Esophagus muscularis mucosa (tissue), 4 donors: ENCODE measurements around the gene RELB. TPM values are rescaled to one million over a fixed set of nuclear protein-coding genes. Genes with fewer than 3 reads are reported as not detected.
A peak's percentile ranks its signal among the peaks of the same experiment; 100 is the strongest.

Experiments used
- DNase-seq: peaks from one replicate; pipeline ENCODE4 v3.0.0-alpha.2; 2017; ENCODE audit errors: extremely low spot score
- H3K27ac ChIP-seq, 4 donors: fragments of 200-600 bp; sonication (generic); replicated peaks in 1 of 4; 1 replicate in 3 of 4; 2 replicates in 1 of 4; pipeline ENCODE4 v1.5.1; 2016 to 2019; ENCODE audit warnings: mild to moderate bottlenecking in 1 of 4
- H3K27me3 ChIP-seq, 4 donors: fragments of 200-600 bp; sonication (generic); one replicate each; pipeline versions ENCODE4 v1.5.1 to v1.6.0; 2016 to 2019
- H3K36me3 ChIP-seq, 4 donors: fragments of 200-600 bp; sonication (generic); one replicate each; pipeline ENCODE4 v1.5.1; 2016 to 2019
- H3K4me1 ChIP-seq, 4 donors: fragments of 200-600 bp; sonication (generic); one replicate each; pipeline ENCODE4 v1.5.1; 2016 to 2019
- H3K4me3 ChIP-seq, 4 donors: fragments of 200-600 bp; sonication (generic); 1 replicate in 2 of 4; 2 replicates in 2 of 4; pipeline ENCODE4 v1.5.1; 2016 to 2019; ENCODE audit warnings: mild to moderate bottlenecking in 4 of 4, moderate library complexity in 1 of 4
- H3K9me3 ChIP-seq, 4 donors: fragments of 200-600 bp; sonication (generic); 1 replicate in 3 of 4; 2 replicates in 1 of 4; pipeline ENCODE4 v1.5.1; 2016 to 2019
- EP300 ChIP-seq: sonication (generic); formaldehyde crosslinking; IDR thresholded peaks from one replicate; pipeline ENCODE4 v1.6.1; 2017; ENCODE audit warnings: antibody characterized with exemption
- POLR2A ChIP-seq: fragments of 450-650 bp; IDR thresholded peaks from one replicate; pipeline ENCODE4 v1.6.1; 2017; ENCODE audit warnings: antibody characterized with exemption, moderate library complexity, mild to moderate bottlenecking, low read depth
- POLR2AphosphoS5 ChIP-seq, 2 donors: sonication (generic); formaldehyde crosslinking; IDR thresholded peaks; one replicate each; pipeline ENCODE4 v1.6.1; 2017; ENCODE audit warnings: antibody characterized with exemption in 2 of 2
- WGBS: methylation state at CpG from one replicate; pipeline ENCODE4 v1.1.5; 2018; 5-methylcytosine and 5-hydroxymethylcytosine counted together
- intact Hi-C: fragments of 100-400 bp; cut with DNase I; formaldehyde crosslinking; loops from one replicate; pipeline ENCODE4 v1.15.1; 2023
- total RNA-seq, 4 donors: library from RNA; depleted of rRNA; stranded (reverse); fragments of >200 nt; gene quantifications; one replicate each; pipeline versions ENCODE4 v1.1.0 to v1.2.1, GENCODE V29; 2016
- TF ChIP-seq, protein P1 (sequence below), 3 experiments: fragments of 200-600 bp in 2 of 3; fragments of 450-650 bp in 1 of 3; sonication (generic) in 2 of 3; IDR thresholded peaks; one replicate each; pipeline ENCODE4 v1.5.1; 2017 to 2019; ENCODE audit warnings: antibody characterized with exemption in 3 of 3, mild to moderate bottlenecking in 2 of 3, moderate library complexity in 1 of 3

Gene RELB
- total RNA-seq, 4 donors from 2014 or later = 5.8 to 15.9 (median 7.5) TPM

DNA sequence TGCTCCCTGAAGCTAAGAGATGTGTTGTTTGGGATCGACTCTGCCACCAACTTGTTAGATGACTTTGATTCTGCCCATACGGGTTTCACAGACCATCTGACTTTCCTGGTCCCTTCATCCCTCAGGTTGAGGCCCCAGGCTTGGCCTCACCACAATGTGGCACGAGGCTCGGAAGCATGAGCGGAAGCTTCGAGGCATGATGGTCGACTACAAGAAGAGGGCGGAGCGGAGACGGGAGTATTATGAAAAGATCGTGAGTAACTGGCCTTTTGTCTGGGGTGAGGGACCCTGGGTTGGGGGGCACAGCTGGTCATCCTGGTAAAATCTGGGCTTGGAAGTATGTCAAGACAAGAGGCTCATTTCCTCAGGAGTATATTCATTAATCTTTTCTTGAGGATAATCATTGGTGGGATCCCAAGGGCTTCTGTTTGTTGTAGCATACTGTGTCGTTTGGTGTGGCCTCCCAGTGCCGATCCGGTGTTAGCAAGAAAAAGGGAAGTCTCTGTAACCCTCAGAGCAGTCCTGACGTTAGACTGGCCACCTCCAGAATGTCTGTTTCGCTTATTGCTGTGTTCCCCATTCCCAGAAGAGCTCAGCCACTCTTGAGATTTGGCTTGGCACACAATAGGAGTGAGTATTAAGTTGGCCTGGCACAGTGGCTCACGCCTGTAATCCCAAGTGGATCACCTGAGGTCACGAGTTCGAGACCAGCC is 39.0 kb downstream of the RELB start:
- intact Hi-C loops = loop anchor here (5.0 kb wide), 1 partner anchor 33 kb away; no protein-coding TSS in a partner anchor
- H3K4me1 ChIP-seq = peaks cover 33 to 53% (median 47%) of the 10 kb centered on the region in 4 donors
- H3K36me3 ChIP-seq = peaks cover 35 to 69% (median 61%) of the 10 kb centered on the region in 4 donors
- 88% methylated on average over 19 of the region's 19 CpGs for WGBS
- peaks cover 0 to 4% (median 0%) of the 10 kb centered on the region in 4 donors for H3K9me3 ChIP-seq
- H3K27me3 ChIP-seq = no peaks in the 10 kb centered on the region
- peak overlapping the region; percentile 78 to 86 (median 82) for H3K4me3 ChIP-seq
- TF ChIP-seq POLR2AphosphoS5 (IDR thresholded peaks at IDR 0.05) (no peak), EP300 (no peak), POLR2A (no peak)
- TF ChIP-seq, protein P1, sequence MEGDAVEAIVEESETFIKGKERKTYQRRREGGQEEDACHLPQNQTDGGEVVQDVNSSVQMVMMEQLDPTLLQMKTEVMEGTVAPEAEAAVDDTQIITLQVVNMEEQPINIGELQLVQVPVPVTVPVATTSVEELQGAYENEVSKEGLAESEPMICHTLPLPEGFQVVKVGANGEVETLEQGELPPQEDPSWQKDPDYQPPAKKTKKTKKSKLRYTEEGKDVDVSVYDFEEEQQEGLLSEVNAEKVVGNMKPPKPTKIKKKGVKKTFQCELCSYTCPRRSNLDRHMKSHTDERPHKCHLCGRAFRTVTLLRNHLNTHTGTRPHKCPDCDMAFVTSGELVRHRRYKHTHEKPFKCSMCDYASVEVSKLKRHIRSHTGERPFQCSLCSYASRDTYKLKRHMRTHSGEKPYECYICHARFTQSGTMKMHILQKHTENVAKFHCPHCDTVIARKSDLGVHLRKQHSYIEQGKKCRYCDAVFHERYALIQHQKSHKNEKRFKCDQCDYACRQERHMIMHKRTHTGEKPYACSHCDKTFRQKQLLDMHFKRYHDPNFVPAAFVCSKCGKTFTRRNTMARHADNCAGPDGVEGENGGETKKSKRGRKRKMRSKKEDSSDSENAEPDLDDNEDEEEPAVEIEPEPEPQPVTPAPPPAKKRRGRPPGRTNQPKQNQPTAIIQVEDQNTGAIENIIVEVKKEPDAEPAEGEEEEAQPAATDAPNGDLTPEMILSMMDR (IDR thresholded peaks at IDR 0.05) = no peak
- DNase-seq = no peak
- H3K27ac ChIP-seq = peak overlapping the region in 3 of 4 donors; percentile 91 to 96 (median 94)

DNA sequence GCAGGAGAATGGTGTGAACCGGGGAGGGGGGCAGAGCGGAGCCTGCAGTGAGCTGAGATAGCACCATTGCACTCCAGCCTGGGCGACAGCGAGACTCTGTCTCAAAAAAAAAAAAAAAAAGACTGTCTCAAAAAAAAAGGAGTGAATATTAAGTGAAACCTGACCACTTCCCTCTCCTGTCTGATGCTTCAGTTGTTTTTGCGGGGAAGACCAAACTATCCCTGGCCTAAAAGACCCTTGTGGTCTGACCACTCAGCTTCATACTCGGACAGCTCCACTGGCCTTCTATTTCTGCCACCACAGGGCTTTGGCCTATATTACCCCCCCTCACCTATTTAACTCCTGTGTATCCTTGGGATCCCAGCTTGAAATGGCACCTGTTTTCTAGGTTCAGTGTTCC is 39.9 kb downstream of the RELB start:
- Histone ChIP-seq H3K4me3 (no peak overlapping the region), H3K36me3 (peaks cover 44 to 69% (median 62%) of the 10 kb centered on the region in 4 donors), H3K27me3 (no peaks in the 10 kb centered on the region), H3K27ac (no peak overlapping the region), H3K9me3 (no peaks in the 10 kb centered on the region), H3K4me1 (peaks cover 41 to 62% (median 56%) of the 10 kb centered on the region in 4 donors)
- TF ChIP-seq, protein P1 (IDR thresholded peaks at IDR 0.05) = no peak
- TF ChIP-seq POLR2A = no peak
- TF ChIP-seq POLR2AphosphoS5 (IDR thresholded peaks at IDR 0.05) = no peak
- no peak for TF ChIP-seq EP300
- intact Hi-C loops = loop anchor here (5.0 kb wide), 1 partner anchor 34 kb away; no protein-coding TSS in a partner anchor
- no peak for DNase-seq
- WGBS = 84% methylated on average over 6 of the region's 6 CpGs

DNA sequence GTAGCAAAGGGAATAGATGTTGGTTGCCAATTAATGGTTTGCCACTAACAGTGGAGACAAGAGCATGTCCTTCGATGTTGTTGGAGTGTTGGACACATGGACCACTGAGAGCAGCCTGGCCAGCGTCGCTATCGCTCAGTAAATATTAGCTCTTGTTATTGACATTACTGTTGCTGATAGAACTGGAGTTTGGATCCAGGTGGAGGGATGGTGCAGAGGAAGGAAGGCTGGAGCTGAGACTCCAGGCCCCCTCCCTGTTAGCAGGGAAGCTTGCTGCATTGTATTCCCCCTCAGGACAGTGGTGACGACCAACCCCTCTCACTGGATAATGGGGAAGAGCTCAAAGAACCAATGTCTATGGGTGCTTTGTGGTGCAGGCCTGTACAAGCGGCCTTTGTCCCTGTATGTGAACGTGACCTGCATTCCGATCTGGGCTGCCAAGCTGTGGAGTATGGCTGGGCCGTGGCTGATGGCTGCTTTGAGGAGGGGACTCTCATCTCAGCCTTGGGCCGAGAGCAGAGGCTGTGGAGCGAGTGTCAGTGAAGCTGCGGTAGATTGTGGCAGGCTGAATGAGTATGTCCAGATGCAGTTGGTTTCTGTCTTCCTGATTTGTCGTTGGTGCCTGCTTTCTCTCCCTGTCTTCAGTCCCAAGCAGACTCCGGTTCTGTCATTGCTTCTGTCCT is 44.5 kb downstream of the RELB start:
- WGBS = 74% methylated on average over 14 of the region's 14 CpGs
- no peak for DNase-seq
- intact Hi-C loops = no loop called here
- H3K9me3 ChIP-seq = no peaks in the 10 kb centered on the region
- no peaks in the 10 kb centered on the region for H3K27me3 ChIP-seq
- no peak for TF ChIP-seq POLR2A
- TF ChIP-seq EP300 = no peak
- TF ChIP-seq, protein P1 (IDR thresholded peaks at IDR 0.05) = no peak
- no peak for TF ChIP-seq POLR2AphosphoS5 (IDR thresholded peaks at IDR 0.05)
- peaks cover 38 to 68% (median 57%) of the 10 kb centered on the region in 4 donors for H3K36me3 ChIP-seq
- peak overlapping the region in 1 of 4 donors; percentile 10 for H3K27ac ChIP-seq
- H3K4me1 ChIP-seq = peaks cover 47 to 83% (median 75%) of the 10 kb centered on the region in 4 donors
- H3K4me3 ChIP-seq = no peak overlapping the region

DNA sequence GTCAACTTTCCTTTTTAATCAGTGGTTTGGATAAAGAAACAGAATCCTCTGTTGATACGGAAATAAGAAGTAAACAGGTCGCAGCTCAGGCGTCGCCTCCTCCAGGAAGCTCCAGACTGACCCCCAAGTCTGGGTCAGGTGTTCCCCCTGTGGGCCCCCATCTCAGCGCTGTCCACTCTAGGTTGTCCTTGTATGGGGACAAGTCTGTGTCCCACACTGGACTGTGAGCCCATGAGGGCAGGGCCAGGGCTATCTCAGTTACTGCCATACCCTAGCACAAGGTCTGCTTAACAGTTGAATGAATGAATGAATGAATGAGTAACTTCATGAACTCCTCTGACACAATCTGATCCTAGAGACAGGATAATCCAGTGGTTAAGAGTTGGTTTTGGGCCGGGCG is 45.1 kb downstream of the RELB start:
- peaks cover 43 to 83% (median 72%) of the 10 kb centered on the region in 4 donors for H3K4me1 ChIP-seq
- no peak for DNase-seq
- TF ChIP-seq POLR2AphosphoS5 (IDR thresholded peaks at IDR 0.05) (no peak), POLR2A (no peak), EP300 (no peak)
- TF ChIP-seq, protein P1 (IDR thresholded peaks at IDR 0.05) = no peak
- WGBS = 89% methylated on average over 7 of the region's 7 CpGs
- H3K27me3 ChIP-seq = no peaks in the 10 kb centered on the region
- no peaks in the 10 kb centered on the region for H3K9me3 ChIP-seq
- no peak overlapping the region for H3K4me3 ChIP-seq
- intact Hi-C loops = no loop called here
- peaks cover 38 to 66% (median 53%) of the 10 kb centered on the region in 4 donors for H3K36me3 ChIP-seq
- no peak overlapping the region for H3K27ac ChIP-seq
